Muscle layer of duodenum (tissue), 2 donors: ENCODE data around the gene CYP3A7.
"Not testable (repeated sequence)": the region's sequence is repeated elsewhere in the genome, so short reads cannot be mapped to it uniquely, and the experiment has no call there.

Source experiments
- H3K27ac ChIP-seq: one replicate; pipeline ENCODE4 v1.7.0; 2013; ENCODE audit warnings: mild to moderate bottlenecking, low read length
- H3K27me3 ChIP-seq: one replicate; pipeline ENCODE4 v1.7.0; 2013; ENCODE audit warnings: low read depth, mild to moderate bottlenecking, control low read depth, low read length
- H3K36me3 ChIP-seq, 2 donors: one replicate each; pipeline ENCODE4 v1.7.0; 2013; ENCODE audit warnings: low read length in 2 of 2, control low read depth in 1 of 2, mild to moderate bottlenecking in 1 of 2; ENCODE audit not compliant: insufficient read depth in 2 of 2, control insufficient read depth in 1 of 2
- H3K4me1 ChIP-seq, 2 donors: one replicate each; pipeline ENCODE4 v1.7.0; 2013; ENCODE audit warnings: low read length in 2 of 2, mild to moderate bottlenecking in 2 of 2, control low read depth in 1 of 2, moderate library complexity in 1 of 2; ENCODE audit not compliant: insufficient read depth in 2 of 2, control insufficient read depth in 1 of 2
- H3K4me3 ChIP-seq, 2 donors: one replicate each; pipeline ENCODE4 v1.7.0; 2013; ENCODE audit warnings: low read length in 2 of 2, low read depth in 1 of 2, mild to moderate bottlenecking in 1 of 2
- H3K9me3 ChIP-seq, 2 donors: one replicate each; pipeline ENCODE4 v1.7.0; 2013; ENCODE audit warnings: low read length in 2 of 2, control low read depth in 1 of 2, mild to moderate bottlenecking in 1 of 2; ENCODE audit not compliant: control insufficient read depth in 1 of 2
- donor health status: healthy.

CYP3A7 gene

DNA sequence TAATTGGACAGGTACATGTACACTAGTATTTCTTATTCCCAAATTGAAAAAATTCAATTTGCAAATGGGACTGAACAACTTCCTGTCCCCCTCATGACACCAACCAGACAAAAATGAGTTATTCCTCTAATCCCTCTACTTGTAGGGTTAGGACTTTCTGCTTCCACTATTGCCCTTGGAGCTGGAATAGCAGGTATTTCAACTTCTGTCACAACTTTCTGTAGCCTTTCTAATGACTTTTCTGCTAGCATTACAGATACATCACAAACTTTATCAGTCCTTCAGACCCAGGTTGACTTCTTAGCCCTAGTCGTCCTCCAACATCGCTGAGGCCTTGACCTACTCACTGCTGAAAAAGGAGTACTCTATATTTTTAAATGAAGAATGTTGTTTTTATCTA is 6.4 kb downstream of the CYP3A7 start:
- Histone ChIP-seq H3K36me3 (no peaks in the 10 kb centered on the region), H3K27me3 (no peaks in the 10 kb centered on the region), H3K9me3 (no peaks in the 10 kb centered on the region), H3K4me1 (no peaks in the 10 kb centered on the region), H3K27ac (no peak overlapping the region), H3K4me3 (no peak overlapping the region)

DNA sequence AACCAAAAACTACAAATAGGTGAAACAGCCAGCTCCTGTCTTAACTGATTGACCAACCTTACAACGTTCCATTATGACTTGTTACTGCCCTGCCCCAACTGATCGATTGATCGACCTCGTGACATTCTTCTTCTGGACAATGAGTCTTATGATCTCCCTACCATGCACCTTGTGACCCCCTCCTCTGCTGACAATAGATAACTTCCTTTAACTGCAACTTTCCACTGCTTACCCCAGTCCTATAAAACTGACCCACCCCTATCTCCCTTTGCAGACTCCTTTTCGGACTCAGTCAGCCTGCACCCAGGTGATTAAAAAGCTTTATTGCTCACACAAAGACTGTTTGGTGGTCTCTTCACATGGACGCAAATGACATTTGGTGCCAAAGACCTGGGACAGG is 11.8 kb downstream of the CYP3A7 start:
- not testable (repeated sequence) for H3K27ac ChIP-seq, H3K9me3 ChIP-seq, H3K36me3 ChIP-seq, H3K4me1 ChIP-seq, H3K27me3 ChIP-seq, H3K4me3 ChIP-seq

DNA sequence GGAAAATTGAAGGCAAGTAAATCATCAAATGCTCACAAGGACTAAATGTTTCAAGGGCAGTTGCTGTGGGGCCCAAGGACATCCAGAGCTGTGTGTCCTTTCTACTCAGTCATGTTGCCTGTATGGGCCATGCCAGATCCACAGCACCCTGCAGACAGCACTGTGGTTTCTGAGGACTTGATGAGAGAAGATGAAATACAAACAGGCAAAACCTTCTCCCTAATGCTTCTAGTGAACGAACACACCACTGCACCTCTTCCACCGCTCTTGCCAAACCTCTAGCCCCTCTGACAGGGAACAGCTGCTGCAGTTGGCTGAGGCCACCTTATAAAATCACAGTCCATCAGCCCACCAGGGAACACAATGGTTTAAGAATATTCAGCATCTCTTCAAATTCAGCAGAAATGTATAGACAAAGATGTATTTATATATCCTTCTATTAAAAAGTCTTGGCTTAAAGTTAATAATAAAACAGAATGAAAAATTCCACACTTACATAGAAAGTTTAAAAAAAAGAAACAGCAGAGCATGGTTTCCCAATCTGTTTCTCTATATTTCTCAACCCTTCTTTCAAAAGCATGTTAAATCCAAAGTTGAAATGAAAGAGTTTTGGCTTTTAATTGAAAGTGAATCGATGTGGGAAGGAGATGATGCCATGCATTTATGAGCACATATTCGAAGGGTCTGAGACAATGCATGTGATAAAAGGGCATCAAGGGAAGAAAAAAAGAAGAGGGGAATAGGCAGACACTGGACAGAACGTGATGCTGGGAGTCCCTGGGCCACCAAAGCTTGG is 14.0 kb downstream of the CYP3A7 start:
- no peaks in the 10 kb centered on the region for H3K4me1 ChIP-seq
- H3K36me3 ChIP-seq: no peaks in the 10 kb centered on the region
- no peaks in the 10 kb centered on the region for H3K27me3 ChIP-seq
- no peak overlapping the region for H3K27ac ChIP-seq
- H3K4me3 ChIP-seq: no peak overlapping the region
- H3K9me3 ChIP-seq: peaks cover 0 to 3% of the 10 kb centered on the region in 2 donors

GRCh38 chr7:99719996-99720769 is 14.8 kb downstream of the CYP3A7 start:
- H3K9me3 ChIP-seq: peaks cover 0 to 3% of the 10 kb centered on the region in 2 donors
- H3K27me3 ChIP-seq: no peaks in the 10 kb centered on the region
- no peak overlapping the region for H3K27ac ChIP-seq
- no peak overlapping the region for H3K4me3 ChIP-seq
- H3K36me3 ChIP-seq: no peaks in the 10 kb centered on the region
- H3K4me1 ChIP-seq: no peaks in the 10 kb centered on the region

DNA sequence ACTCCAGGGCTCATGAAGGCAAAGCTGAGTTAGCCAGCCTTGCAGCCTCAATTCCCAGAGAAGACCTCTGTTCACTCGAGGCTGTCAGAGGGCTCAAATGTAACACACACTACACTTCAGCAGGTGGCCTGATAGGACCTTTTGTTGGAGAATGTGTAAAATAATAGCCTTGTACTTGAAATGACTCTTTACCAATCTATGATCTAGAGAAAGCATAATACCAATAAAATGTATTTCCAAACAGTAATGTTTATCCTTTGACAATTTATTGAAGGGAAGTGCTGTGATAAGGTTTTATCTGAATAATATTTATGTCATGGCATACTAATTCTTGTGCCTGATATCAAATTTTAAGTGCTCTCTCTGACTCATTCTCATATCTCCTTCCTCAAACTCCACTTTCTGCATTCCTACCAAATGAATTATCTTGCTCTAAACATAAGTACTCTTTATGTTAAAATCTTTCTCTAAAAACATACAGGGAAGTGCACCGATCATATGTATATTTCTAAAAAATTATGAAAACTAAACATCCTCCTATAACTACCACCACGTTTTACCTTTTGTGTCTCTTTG is 20.9 kb downstream of the CYP3A7 start:
- peaks cover 0 to under 1% of the 10 kb centered on the region in 2 donors for H3K36me3 ChIP-seq
- H3K4me1 ChIP-seq: no peaks in the 10 kb centered on the region
- no peak overlapping the region for H3K27ac ChIP-seq
- H3K27me3 ChIP-seq: no peaks in the 10 kb centered on the region
- peaks cover 0 to 3% of the 10 kb centered on the region in 2 donors for H3K9me3 ChIP-seq
- no peak overlapping the region for H3K4me3 ChIP-seq

DNA sequence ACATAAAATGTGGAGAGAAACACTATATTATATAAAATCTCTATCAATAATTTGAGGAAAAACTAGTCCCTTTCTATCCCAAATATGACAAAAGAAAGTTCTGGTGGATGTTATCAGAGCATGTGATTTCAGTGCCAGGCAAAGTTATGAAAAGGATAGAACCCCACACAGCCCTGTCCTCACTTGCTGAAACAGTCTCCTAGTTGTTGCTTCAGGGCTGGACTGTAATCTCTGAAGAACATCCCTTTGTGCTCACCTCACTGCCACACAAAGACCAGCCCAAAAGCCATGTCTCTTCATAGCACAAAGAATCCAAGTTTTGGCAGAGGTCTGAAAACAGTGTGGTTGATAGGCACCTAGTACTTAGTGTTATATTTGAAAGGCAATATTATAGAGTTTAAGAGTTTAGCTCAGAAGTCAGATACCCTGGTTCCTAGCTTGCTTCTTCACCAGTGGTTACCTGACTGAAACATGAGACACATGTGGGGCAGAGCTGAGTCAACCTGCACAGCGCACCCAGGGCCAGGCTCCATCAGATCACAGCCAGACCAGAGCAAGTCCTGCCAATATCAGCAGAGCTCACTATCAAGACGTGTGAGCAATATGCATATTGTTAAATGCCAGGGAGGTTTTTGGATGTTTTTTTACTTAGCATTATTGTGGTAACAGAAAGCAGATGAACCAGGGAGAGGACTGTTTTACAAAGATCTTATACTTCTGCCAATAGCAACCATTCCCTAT is 25.0 kb downstream of the CYP3A7 start:
- H3K27ac ChIP-seq: no peak overlapping the region
- H3K9me3 ChIP-seq: peaks cover 0 to 13% of the 10 kb centered on the region in 2 donors
- H3K4me1 ChIP-seq: no peaks in the 10 kb centered on the region
- H3K36me3 ChIP-seq: peaks cover 0 to 13% of the 10 kb centered on the region in 2 donors
- H3K4me3 ChIP-seq: no peak overlapping the region
- no peaks in the 10 kb centered on the region for H3K27me3 ChIP-seq

GRCh38 chr7:99709260-99709659 is 25.7 kb downstream of the CYP3A7 start:
- Histone ChIP-seq H3K27ac (no peak overlapping the region), H3K27me3 (no peaks in the 10 kb centered on the region), H3K9me3 (peaks cover 0 to 13% of the 10 kb centered on the region in 2 donors), H3K4me3 (no peak overlapping the region), H3K4me1 (no peaks in the 10 kb centered on the region), H3K36me3 (peaks cover 0 to 13% of the 10 kb centered on the region in 2 donors)

DNA sequence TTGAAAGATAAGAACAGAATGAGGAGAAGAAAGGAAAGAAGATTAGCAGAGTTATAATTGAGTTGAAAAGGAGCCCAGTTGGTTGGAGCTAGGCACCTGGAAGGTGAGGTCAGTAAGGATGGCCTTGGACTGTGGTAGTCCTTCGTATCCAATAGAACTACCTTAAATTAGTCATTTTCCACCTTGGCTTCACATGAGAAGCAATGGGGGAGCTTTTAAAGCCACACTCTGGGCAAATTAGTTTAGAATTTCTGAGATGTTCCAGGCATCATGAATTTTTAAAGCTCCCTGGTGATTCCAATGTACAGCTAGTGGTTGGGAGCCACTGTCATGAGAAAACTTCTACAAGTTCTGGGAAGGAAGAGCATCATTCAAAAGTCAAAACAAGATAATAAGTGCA is 27.9 kb downstream of the CYP3A7 start:
- H3K4me1 ChIP-seq: no peaks in the 10 kb centered on the region
- H3K27me3 ChIP-seq: no peaks in the 10 kb centered on the region
- H3K4me3 ChIP-seq: no peak overlapping the region
- H3K36me3 ChIP-seq: peaks cover 0 to 13% of the 10 kb centered on the region in 2 donors
- no peak overlapping the region for H3K27ac ChIP-seq
- peaks cover 0 to 17% of the 10 kb centered on the region in 2 donors for H3K9me3 ChIP-seq

GRCh38 chr7:99699946-99700345 is 35.0 kb downstream of the CYP3A7 start:
- H3K27me3 ChIP-seq: no peaks in the 10 kb centered on the region
- no peaks in the 10 kb centered on the region for H3K4me1 ChIP-seq
- H3K4me3 ChIP-seq: no peak overlapping the region
- H3K36me3 ChIP-seq: no peaks in the 10 kb centered on the region
- no peak overlapping the region for H3K27ac ChIP-seq
- H3K9me3 ChIP-seq: peaks cover 0 to 4% of the 10 kb centered on the region in 2 donors

- H3K27ac ChIP-seq, H3K4me3 ChIP-seq, H3K36me3 ChIP-seq, H3K27me3 ChIP-seq, H3K9me3 ChIP-seq, H3K4me1 ChIP-seq: not testable (repeated sequence)
These were observed 35.9 kb downstream of the CYP3A7 start for GRCh38 chr7:99698867-99699730.
